SK-N-SH (cell line): ENCODE results near the gene SIRPA. TPM values are rescaled to one million over a fixed set of nuclear protein-coding genes. Genes with fewer than 3 reads are reported as not detected.

ENCODE experiments used
- CTCF ChIA-PET: fragments of 300-600, 350-600 bp; formaldehyde crosslinking; extraction: SDS; loops from one replicate; lab custom pipeline; 2021; lab: Yijun Ruan, JAX
- POLR2A ChIA-PET: fragments of 350-600 bp; sonication (Branson Sonifier 250); formaldehyde crosslinking; extraction: SDS; loops from one replicate; lab custom pipeline; 2020; ENCODE audit warnings: antibody characterized with exemption, inconsistent platforms; lab: Yijun Ruan, JAX
- DNase-seq: peaks from one replicate; pipeline ENCODE4 v3.0.0; 2012
- H2AFZ ChIP-seq: fragments of 200-600 bp; sonication (generic); 2 replicates; pipeline ENCODE4 v1.8.1; 2016; ENCODE audit warnings: antibody characterized with exemption, mild to moderate bottlenecking, low read depth
- H3F3A ChIP-seq: fragments of 200-600 bp; sonication (generic); replicated peaks from 2 replicates; pipeline ENCODE3; 2016; ENCODE audit warnings: antibody characterized with exemption, mild to moderate bottlenecking; ENCODE audit not compliant: insufficient read depth
- H3K27ac ChIP-seq, 2 experiments: fragments of 200-500 bp in 1 of 2; fragments of 200-600 bp in 1 of 2; sonication (Bioruptor generic) in 1 of 2; sonication (generic), shearing (Covaris generic) in 1 of 2; 2 replicates each; pipeline versions ENCODE4 v1.5.1 to v1.6.1; 2014 to 2016; ENCODE audit warnings: low read depth in 2 of 2, inconsistent platforms in 1 of 2, low read length in 1 of 2, mild to moderate bottlenecking in 1 of 2, mixed read lengths in 1 of 2
- H3K27me3 ChIP-seq: fragments of 200-600 bp; sonication (generic), shearing (Covaris generic); 2 replicates; pipeline ENCODE4 v1.6.1; 2016; ENCODE audit warnings: mixed run types; ENCODE audit not compliant: insufficient read depth
- H3K36me3 ChIP-seq, 2 experiments: fragments of 200-500 bp in 1 of 2; fragments of 200-600 bp in 1 of 2; sonication (Bioruptor generic) in 1 of 2; sonication (generic) in 1 of 2; replicated peaks in 1 of 2; 2 replicates each; pipeline versions ENCODE3 to v1.5.1; 2014 to 2016; ENCODE audit warnings: low read length in 1 of 2, mild to moderate bottlenecking in 1 of 2; ENCODE audit not compliant: insufficient read depth in 2 of 2, control insufficient read depth in 1 of 2
- H3K4me1 ChIP-seq, 2 experiments: fragments of 200-500 bp in 1 of 2; fragments of 200-600 bp in 1 of 2; sonication (Bioruptor generic) in 1 of 2; sonication (generic), shearing (Covaris generic) in 1 of 2; 2 replicates each; pipeline versions ENCODE4 v1.5.1 to v1.6.1; 2014 to 2016; ENCODE audit warnings: low read depth in 1 of 2, low read length in 1 of 2, mixed run types in 1 of 2; ENCODE audit not compliant: insufficient read depth in 2 of 2, control insufficient read depth in 1 of 2
- H3K4me2 ChIP-seq: fragments of 200-600 bp; sonication (generic), shearing (Covaris generic); 2 replicates; pipeline ENCODE4 v1.6.1; 2017; ENCODE audit warnings: mixed run types
- H3K4me3 ChIP-seq, 2 experiments: fragments of 200-500 bp in 1 of 2; fragments of 200-600 bp in 1 of 2; sonication (Bioruptor generic) in 1 of 2; sonication (generic), shearing (Covaris generic) in 1 of 2; 2 replicates each; pipeline versions ENCODE4 v1.5.1 to v1.8.1; 2014 to 2016; ENCODE audit warnings: low read depth in 2 of 2, inconsistent platforms in 1 of 2, low read length in 1 of 2, mild to moderate bottlenecking in 1 of 2, mixed read lengths in 1 of 2, moderate library complexity in 1 of 2
- H3K79me2 ChIP-seq: fragments of 200-600 bp; sonication (generic); 2 replicates; pipeline ENCODE4 v1.8.1; 2017; ENCODE audit warnings: mild to moderate bottlenecking; ENCODE audit not compliant: insufficient read depth
- H3K9ac ChIP-seq: fragments of 200-600 bp; sonication (generic); 2 replicates; pipeline ENCODE4 v1.6.1; 2017; ENCODE audit warnings: mixed run types
- H3K9me2 ChIP-seq: fragments of 200-600 bp; sonication (generic); 2 replicates; pipeline ENCODE4 v1.6.1; 2017; ENCODE audit warnings: mixed run types
- H3K9me3 ChIP-seq: fragments of 200-600 bp; sonication (generic); 2 replicates; pipeline ENCODE4 v1.6.1; 2017; ENCODE audit warnings: mixed run types, mild to moderate bottlenecking, moderate library complexity
- H4K20me1 ChIP-seq: fragments of 200-600 bp; sonication (generic); 2 replicates; pipeline ENCODE4 v1.6.1; 2017; ENCODE audit warnings: mild to moderate bottlenecking, mixed run types; ENCODE audit not compliant: insufficient read depth
- CHD2 ChIP-seq: fragments of 150-350 bp; IDR thresholded peaks from 2 replicates; pipeline ENCODE4 v1.6.1; 2018; ENCODE audit warnings: low read length; ENCODE audit not compliant: partially characterized antibody
- FOSL2 ChIP-seq: IDR thresholded peaks from 2 replicates; pipeline ENCODE4 v1.4.0; 2012; ENCODE audit warnings: low read depth, mild to moderate bottlenecking, moderate library complexity, borderline replicate concordance
- FOXJ3 ChIP-seq: sonication (generic); formaldehyde crosslinking; IDR thresholded peaks from 2 replicates; pipeline ENCODE4 v1.5.1; 2020; ENCODE audit warnings: mild to moderate bottlenecking, missing genetic modification reagents
- FOXM1 ChIP-seq: IDR thresholded peaks from 2 replicates; pipeline ENCODE4 v1.4.0; 2012; ENCODE audit warnings: low read depth, mild to moderate bottlenecking
- GABPA ChIP-seq: IDR thresholded peaks from 2 replicates; pipeline ENCODE4 v1.4.0; 2012; ENCODE audit warnings: low read depth, mild to moderate bottlenecking
- GATA2 ChIP-seq: sonication (generic); formaldehyde crosslinking; IDR thresholded peaks from 2 replicates; pipeline ENCODE4 v1.5.0; 2020; ENCODE audit warnings: mild to moderate bottlenecking, missing genetic modification reagents
- MXI1 ChIP-seq: IDR thresholded peaks from 2 replicates; pipeline ENCODE4 v1.6.1; 2012; ENCODE audit warnings: mild to moderate bottlenecking, low read depth, low read length, improper control_type of control experiment
- NRF1 ChIP-seq: IDR thresholded peaks from 2 replicates; pipeline ENCODE4 v1.6.1; 2012; ENCODE audit warnings: low read depth, mild to moderate bottlenecking, low read length
- SMC3 ChIP-seq: IDR thresholded peaks from 2 replicates; pipeline ENCODE4 v1.6.1; 2012; ENCODE audit warnings: low read depth, low read length, improper control_type of control experiment
- TCF12 ChIP-seq: IDR thresholded peaks from 2 replicates; pipeline ENCODE4 v1.4.0; 2012
- WGBS: methylation state at CpG from one replicate; pipeline ENCODE4 v1.1.6; 2017; ENCODE audit warnings: low lambda C conversion rate; 5-methylcytosine and 5-hydroxymethylcytosine counted together
- polyA plus RNA-seq, 3 experiments: library from polyadenylated mRNA; depleted of rRNA; stranded (reverse); fragments of >200 nt; gene quantifications; 2 replicates each; pipeline ENCODE4 v1.2.3, GENCODE V29; 2012
- TF ChIP-seq, protein P1 (sequence below): fragments of 150-350 bp; IDR thresholded peaks from 2 replicates; pipeline ENCODE4 v1.6.1; 2017; ENCODE audit warnings: antibody characterized with exemption, low read length, low read depth, borderline replicate concordance
- TF ChIP-seq, protein P2 (sequence below): IDR thresholded peaks from 2 replicates; pipeline ENCODE4; 2012
- TF ChIP-seq, protein P3 (sequence below): IDR thresholded peaks from 2 replicates; pipeline ENCODE4 v1.4.0; 2012; ENCODE audit warnings: low read depth
- TF ChIP-seq, protein P4 (sequence below): fragments of 200-600 bp; sonication (generic); IDR thresholded peaks from 2 replicates; pipeline ENCODE4 v1.6.1; 2017; ENCODE audit warnings: antibody characterized with exemption, mild to moderate bottlenecking, moderate library complexity
- TF ChIP-seq, protein P5 (sequence below): IDR thresholded peaks from 2 replicates; pipeline ENCODE4 v1.4.0; 2012; ENCODE audit warnings: low read depth, borderline replicate concordance

Gene SIRPA
- polyA plus RNA-seq, 1 of the 3 experiments (the other 2 are of a cell fraction), result 9.1 TPM

DNA sequence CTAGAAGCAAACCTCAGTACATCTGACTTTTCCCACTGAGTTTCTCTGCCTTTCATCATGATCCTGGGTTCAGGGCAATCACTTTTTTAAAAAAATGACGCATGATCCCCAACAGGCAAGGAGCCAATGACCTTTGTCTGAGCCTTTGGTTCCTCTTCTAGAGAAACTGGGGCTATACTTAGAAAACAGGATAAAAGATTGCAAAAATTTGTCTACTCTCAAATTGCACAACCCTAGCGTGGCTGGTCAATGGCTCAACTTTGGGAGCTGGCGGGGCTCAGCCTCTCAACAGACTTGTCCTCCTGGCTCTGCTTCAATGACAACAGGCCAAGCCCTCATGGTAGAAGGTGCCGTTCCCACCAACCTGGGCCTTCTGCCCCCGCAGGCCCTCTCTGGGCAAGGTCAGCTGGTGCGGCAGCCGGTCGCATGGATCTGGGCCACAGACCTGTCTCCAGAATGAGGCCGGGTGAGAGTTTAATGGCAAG lies 50.0 kb downstream of the SIRPA start:
- POLR2A ChIA-PET, result no interaction called here
- no peak overlapping the region for H3K27ac ChIP-seq

More for the DNA sequence above, 50.0 kb downstream of the SIRPA start:
- no peak overlapping the region for H2AFZ ChIP-seq
- H3K9me3 ChIP-seq, result no peaks in the 10 kb centered on the region
- no peaks in the 10 kb centered on the region; the same call in 1 of the 2 replicates for H3K27me3 ChIP-seq
- CTCF ChIA-PET, result interaction anchor here (0.9 to 1.0 kb wide), 3 partner anchors 20 to 225 kb away, joined by 3 read pairs; no protein-coding TSS in a partner anchor
- H3K4me3 ChIP-seq, result no peak overlapping the region
- TF ChIP-seq NRF1, result no peak
- TF ChIP-seq FOXJ3 (CRISPR knock-in tag), result no peak
- no peak for TF ChIP-seq SMC3
- TF ChIP-seq GATA2, result no peak
- TF ChIP-seq, protein P1, sequence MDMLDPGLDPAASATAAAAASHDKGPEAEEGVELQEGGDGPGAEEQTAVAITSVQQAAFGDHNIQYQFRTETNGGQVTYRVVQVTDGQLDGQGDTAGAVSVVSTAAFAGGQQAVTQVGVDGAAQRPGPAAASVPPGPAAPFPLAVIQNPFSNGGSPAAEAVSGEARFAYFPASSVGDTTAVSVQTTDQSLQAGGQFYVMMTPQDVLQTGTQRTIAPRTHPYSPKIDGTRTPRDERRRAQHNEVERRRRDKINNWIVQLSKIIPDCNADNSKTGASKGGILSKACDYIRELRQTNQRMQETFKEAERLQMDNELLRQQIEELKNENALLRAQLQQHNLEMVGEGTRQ, result no peak
- TF ChIP-seq FOSL2, result no peak
- TF ChIP-seq, protein P2, sequence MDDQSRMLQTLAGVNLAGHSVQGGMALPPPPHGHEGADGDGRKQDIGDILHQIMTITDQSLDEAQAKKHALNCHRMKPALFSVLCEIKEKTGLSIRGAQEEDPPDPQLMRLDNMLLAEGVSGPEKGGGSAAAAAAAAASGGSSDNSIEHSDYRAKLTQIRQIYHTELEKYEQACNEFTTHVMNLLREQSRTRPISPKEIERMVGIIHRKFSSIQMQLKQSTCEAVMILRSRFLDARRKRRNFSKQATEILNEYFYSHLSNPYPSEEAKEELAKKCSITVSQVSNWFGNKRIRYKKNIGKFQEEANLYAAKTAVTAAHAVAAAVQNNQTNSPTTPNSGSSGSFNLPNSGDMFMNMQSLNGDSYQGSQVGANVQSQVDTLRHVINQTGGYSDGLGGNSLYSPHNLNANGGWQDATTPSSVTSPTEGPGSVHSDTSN, result no peak
- TF ChIP-seq, protein P3, sequence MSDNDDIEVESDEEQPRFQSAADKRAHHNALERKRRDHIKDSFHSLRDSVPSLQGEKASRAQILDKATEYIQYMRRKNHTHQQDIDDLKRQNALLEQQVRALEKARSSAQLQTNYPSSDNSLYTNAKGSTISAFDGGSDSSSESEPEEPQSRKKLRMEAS, result no peak
- no peak for TF ChIP-seq TCF12
- no peak for TF ChIP-seq GABPA
- no peak for TF ChIP-seq CHD2
- TF ChIP-seq MXI1, result no peak
- TF ChIP-seq, protein P4, sequence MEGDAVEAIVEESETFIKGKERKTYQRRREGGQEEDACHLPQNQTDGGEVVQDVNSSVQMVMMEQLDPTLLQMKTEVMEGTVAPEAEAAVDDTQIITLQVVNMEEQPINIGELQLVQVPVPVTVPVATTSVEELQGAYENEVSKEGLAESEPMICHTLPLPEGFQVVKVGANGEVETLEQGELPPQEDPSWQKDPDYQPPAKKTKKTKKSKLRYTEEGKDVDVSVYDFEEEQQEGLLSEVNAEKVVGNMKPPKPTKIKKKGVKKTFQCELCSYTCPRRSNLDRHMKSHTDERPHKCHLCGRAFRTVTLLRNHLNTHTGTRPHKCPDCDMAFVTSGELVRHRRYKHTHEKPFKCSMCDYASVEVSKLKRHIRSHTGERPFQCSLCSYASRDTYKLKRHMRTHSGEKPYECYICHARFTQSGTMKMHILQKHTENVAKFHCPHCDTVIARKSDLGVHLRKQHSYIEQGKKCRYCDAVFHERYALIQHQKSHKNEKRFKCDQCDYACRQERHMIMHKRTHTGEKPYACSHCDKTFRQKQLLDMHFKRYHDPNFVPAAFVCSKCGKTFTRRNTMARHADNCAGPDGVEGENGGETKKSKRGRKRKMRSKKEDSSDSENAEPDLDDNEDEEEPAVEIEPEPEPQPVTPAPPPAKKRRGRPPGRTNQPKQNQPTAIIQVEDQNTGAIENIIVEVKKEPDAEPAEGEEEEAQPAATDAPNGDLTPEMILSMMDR, result no peak
- TF ChIP-seq FOXM1, result no peak
- TF ChIP-seq, protein P5, sequence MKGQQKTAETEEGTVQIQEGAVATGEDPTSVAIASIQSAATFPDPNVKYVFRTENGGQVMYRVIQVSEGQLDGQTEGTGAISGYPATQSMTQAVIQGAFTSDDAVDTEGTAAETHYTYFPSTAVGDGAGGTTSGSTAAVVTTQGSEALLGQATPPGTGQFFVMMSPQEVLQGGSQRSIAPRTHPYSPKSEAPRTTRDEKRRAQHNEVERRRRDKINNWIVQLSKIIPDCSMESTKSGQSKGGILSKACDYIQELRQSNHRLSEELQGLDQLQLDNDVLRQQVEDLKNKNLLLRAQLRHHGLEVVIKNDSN, result no peak
- no peaks in the 10 kb centered on the region for H3F3A ChIP-seq
- H3K36me3 ChIP-seq, result no peaks in the 10 kb centered on the region
- no peak overlapping the region for H3K9ac ChIP-seq
- H4K20me1 ChIP-seq, result no peaks in the 10 kb centered on the region
- WGBS, result 91% methylated on average over 7 of the region's 9 CpGs
- no peaks in the 10 kb centered on the region for H3K9me2 ChIP-seq
- no peak for DNase-seq
- peaks cover 9 to 12% of the 10 kb centered on the region in 2 experiments; a peak in 2 of 4 replicates for H3K4me1 ChIP-seq
- H3K4me2 ChIP-seq, result no peak overlapping the region
- H3K79me2 ChIP-seq, result no peaks in the 10 kb centered on the region
